Measurements from ENCODE around the gene LRP1. TPM values are rescaled to one million over a fixed set of nuclear protein-coding genes. Genes with fewer than 3 reads are reported as not detected.

LRP1 gene
- total and polyA plus RNA-seq, 2 of the 4 experiments (the other 2 are of a cell fraction) = 73.1 to 142 TPM

GRCh38 chr12:57212701-57213057 lies 84.4 kb downstream of the LRP1 start:
- Histone ChIP-seq H3K14ac (replicated peaks; ENCODE audit: low read depth, low read length) (no peak overlapping the region), H2BK20ac (ENCODE audit: low read depth, low read length) (no peak overlapping the region), H4K91ac (ENCODE audit: insufficient read depth, low read depth, low read length) (no peak overlapping the region), H3K18ac (ENCODE audit: low read depth, low read length) (no peak overlapping the region), H3K9me1 (ENCODE audit: insufficient read depth, low read length) (no peaks in the 10 kb centered on the region), H3K23ac (ENCODE audit: low read depth, low read length) (no peak overlapping the region), H4K8ac (ENCODE audit: low read depth in 2 of 2, low read length in 2 of 2) (no peak overlapping the region), H2AK5ac (ENCODE audit: low read depth, low read length) (no peak overlapping the region), H3K4ac (ENCODE audit: low read depth, low read length) (no peak overlapping the region), H3K9ac (ENCODE audit: low read depth, low read length) (no peak overlapping the region), H3K4me1 (ENCODE audit: control insufficient read depth, insufficient read depth, low read length) (peaks cover 7% of the 10 kb centered on the region), H2AFZ (replicated peaks; ENCODE audit: low read length, poor library complexity) (no peak overlapping the region), H4K5ac (ENCODE audit: low read depth, low read length) (no peak overlapping the region), H3K27ac (ENCODE audit: insufficient read depth, low read length) (no peak overlapping the region), H3K36me3 (ENCODE audit: control insufficient read depth, insufficient read depth, low read length) (peaks cover 61% of the 10 kb centered on the region), H3K4me2 (ENCODE audit: low read depth, low read length) (no peak overlapping the region), H4K20me1 (ENCODE audit: insufficient read depth, low read length) (peaks cover 56% of the 10 kb centered on the region), H2BK120ac (ENCODE audit: low read depth, low read length) (no peak overlapping the region), H3K79me1 (ENCODE audit: low read depth in 1 of 2, low read length in 2 of 2) (peaks cover 0 to 6% of the 10 kb centered on the region in 2 experiments; a peak in 1 of 4 replicates), H2BK5ac (ENCODE audit: low read depth, low read length, poor library complexity, severe bottlenecking) (no peak overlapping the region), H3K27me3 (ENCODE audit: control insufficient read depth, insufficient read depth, low read length) (peaks cover 29% of the 10 kb centered on the region; the same call in 1 of the 2 replicates), H3K9me3 (ENCODE audit: control insufficient read depth, insufficient read depth, low read length) (no peaks in the 10 kb centered on the region), H3K56ac (ENCODE audit: extremely low read depth, insufficient read depth, low read length) (no peak overlapping the region), H2AK9ac (replicated peaks; ENCODE audit: low read depth, low read length, poor library complexity) (no peak overlapping the region), H3K4me3 (ENCODE audit: insufficient read depth, low read depth, low read length) (no peak overlapping the region), H2BK15ac (ENCODE audit: low read depth, low read length) (no peak overlapping the region)
- intact Hi-C loops (cut with micrococcal nuclease) (loop anchor here (1.0 kb wide), 2 partner anchors 27 to 31 kb away; no protein-coding TSS in a partner anchor), in situ Hi-C loops (cut with MboI; ENCODE audit: low sequenced_read_pairs) (no loop called here), dilution Hi-C loops (cut with HindIII; ENCODE audit: low sequenced_read_pairs, unreplicated experiment) (no loop called here)
- ChIA-PET POLR2A (ENCODE audit: unreplicated experiment) (no interaction called here), CTCF (interaction anchor here (0.6 to 3.5 kb wide), 4 partner anchors 17 to 205 kb away, joined by 3 to 25 read pairs (median 12); partner anchors contain the start of gene SHMT2)
- ATAC-seq (ENCODE audit: low read depth) = no peak
- BruUV-seq (replicated peaks) = TSS peak; percentile 90
- TF ChIP-seq CEBPB (IDR thresholded peaks at IDR 0.05; ENCODE audit: low read depth, low read length) (no peak), MAFK (IDR thresholded peaks at IDR 0.05; ENCODE audit: low read depth, low read length) (no peak), CHD1 (IDR thresholded peaks at IDR 0.05; ENCODE audit: low read depth, low read length) (no peak), FOS (IDR thresholded peaks at IDR 0.05; ENCODE audit: low read depth, low read length) (no peak), RCOR1 (IDR thresholded peaks at IDR 0.05; ENCODE audit: insufficient replicate concordance, low read length) (no peak), CTCF (conservative IDR thresholded peaks at IDR 0.05; ENCODE audit: low read depth, low read length) (no peak), BHLHE40 (IDR thresholded peaks at IDR 0.05; ENCODE audit: low read depth, low read length) (no peak), MXI1 (IDR thresholded peaks at IDR 0.05; ENCODE audit: borderline replicate concordance, low read depth, low read length) (no peak), USF2 (IDR thresholded peaks at IDR 0.05; ENCODE audit: low read depth, low read length) (no peak), SMC3 (IDR thresholded peaks at IDR 0.05; ENCODE audit: low read depth, low read length) (no peak), RFX5 (IDR thresholded peaks at IDR 0.05; ENCODE audit: low read depth, low read length) (no peak), RAD21 (IDR thresholded peaks at IDR 0.05; ENCODE audit: low read length) (no peak), NFE2L2 (IDR thresholded peaks at IDR 0.05; ENCODE audit: low read depth, low read length) (no peak)
- no CpG with 5 or more reads among the region's 7 CpGs for WGBS, 2 experiments (ENCODE audit: extremely low coverage in 2 of 2, insufficient read length in 1 of 2)
- DNase-seq = no peak

All from IMR-90 (cell line).